Measurements from ENCODE around the gene MKRN1.
"Not testable (repeated sequence)": the region's sequence is repeated elsewhere in the genome, so short reads cannot be mapped to it uniquely, and the experiment has no call there.

Gene MKRN1

DNA sequence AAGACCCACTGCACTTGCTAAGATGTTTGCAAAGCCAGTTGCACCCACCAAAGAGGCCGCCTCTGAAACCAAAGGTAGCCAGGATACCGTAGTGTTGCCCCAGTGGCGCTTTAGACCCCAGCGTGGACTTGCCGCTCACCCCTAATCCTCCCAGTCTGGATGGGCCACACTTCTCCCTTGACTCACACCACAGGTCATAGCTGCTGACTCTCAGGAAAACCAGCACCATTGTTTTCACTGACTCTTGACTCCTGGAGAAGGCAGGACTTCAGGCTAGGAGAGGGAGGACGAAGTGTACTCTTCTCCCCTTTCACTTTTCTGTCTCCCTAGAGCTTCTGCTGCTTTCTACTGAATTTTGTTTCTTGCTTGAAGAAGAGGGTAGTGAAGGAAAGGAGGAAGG is 53.2 kb downstream of the MKRN1 start:
- no peak for DNase-seq

DNA sequence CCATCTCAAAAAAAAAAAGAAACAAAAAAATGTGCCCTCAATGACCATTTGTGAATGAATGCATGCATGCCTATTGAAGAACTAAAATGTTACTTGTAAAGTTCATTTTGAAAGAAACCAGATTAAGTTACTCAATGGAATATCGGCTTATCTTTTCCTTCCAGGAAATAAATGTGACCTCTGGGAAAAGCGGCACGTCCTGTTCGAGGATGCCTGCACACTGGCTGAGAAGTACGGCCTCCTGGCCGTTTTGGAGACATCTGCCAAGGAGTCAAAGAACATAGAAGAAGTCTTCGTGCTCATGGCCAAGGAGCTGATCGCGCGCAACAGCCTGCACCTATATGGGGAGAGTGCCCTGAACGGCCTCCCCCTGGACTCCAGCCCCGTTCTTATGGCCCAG is 53.6 kb downstream of the MKRN1 start:
- no peak for DNase-seq

DNA sequence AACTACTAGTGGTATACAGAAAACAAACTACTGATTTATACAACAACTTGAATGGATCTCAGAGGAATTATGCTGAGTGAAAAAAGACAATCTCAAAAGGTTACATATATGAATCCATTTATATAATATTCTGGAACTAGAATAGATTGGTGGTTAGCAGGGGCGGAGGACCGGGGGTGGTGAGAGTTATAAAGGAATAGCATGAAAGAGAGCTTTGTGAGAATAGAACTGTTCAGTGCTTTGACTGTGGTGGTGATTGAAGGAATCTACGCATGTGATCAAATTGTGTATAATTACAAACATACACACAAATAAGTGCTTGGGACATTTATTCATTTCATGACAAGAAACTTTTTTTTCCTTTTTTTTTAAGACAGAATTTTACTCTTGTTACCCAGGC is 55.8 kb downstream of the MKRN1 start:
- DNase-seq, result no peak

- DNase-seq, result no peak
Observed at GRCh38 chr7:140421521-140421920, 57.8 kb downstream of the MKRN1 start.

DNA sequence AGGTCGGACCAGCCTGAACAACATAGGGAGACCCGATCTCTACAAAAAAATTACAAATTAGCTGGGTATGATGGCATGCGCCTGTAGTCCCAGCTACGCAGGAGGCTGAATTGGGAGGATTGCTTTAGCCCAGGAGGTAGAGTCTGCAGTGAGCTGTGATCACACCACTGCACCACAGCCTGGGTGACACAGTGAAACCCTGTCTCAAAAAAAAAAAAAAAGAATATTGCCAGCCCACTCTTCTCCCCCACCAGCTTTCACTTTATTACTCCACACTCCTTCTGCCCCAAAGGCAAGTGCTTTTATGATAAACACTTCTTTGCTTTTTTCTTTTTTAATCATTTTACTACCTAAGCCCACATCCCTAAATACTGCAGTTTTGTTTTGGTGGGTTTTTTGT is 60.7 kb downstream of the MKRN1 start:
- DNase-seq, result no peak

DNA sequence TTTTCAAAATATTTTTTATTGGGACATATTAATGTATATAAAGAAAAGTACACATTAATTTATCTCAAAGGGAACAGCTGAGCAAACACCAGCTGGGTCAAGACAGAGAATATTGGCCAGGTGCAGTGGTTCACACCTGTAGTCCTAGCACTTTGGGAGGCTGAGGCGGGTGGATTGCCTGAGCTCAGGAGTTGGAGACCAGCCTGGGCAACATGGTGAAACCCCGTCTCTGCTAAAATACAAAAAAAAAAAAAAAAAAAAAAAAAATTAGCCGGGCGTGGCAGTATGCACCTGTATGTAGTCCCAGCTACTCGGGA is 61.2 kb downstream of the MKRN1 start:
- not testable (repeated sequence) for DNase-seq

GRCh38 chr7:140417456-140418155 is 61.7 kb downstream of the MKRN1 start:
- DNase-seq, result no peak

DNA sequence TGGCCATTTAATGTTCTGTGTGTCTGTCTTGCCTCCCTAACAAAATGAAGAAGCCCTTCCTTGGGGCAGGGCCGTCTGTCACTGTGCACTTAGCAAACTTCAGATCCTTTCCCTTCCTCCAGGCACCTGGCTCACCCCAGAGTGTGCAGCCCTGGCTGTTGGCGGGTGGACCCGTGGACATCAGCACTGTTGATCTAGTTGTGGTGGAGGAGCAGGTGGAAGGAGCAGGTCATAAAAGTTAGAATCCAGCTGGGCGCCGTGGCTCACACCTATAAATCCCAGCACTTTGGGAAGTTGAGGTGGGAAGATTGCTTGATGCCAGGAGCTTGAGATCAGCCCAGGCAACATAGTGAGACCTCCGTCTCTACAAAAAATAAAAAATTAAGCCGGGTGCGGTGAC is 62.7 kb downstream of the MKRN1 start:
- no peak for DNase-seq

DNA sequence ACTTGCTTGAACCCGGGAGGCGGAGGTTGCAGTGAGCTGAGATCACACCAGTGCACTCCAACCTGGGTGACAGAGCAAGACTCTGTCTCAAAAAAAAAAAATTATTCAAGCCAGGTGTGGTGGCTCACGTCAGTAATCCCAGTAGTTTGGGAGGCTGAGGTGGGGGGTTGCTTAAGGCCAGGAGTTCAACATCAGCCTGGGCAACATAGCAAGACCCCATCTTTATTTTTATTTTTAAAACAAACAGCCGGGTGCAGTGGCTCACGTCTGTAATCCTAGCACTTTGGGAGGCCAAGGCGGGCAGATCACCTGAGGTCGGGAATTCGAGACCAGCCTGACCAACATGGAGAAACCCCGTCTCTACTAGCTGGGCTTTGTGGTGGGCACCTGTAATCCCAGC is 63.5 kb downstream of the MKRN1 start:
- DNase-seq, result not testable (repeated sequence)

DNA sequence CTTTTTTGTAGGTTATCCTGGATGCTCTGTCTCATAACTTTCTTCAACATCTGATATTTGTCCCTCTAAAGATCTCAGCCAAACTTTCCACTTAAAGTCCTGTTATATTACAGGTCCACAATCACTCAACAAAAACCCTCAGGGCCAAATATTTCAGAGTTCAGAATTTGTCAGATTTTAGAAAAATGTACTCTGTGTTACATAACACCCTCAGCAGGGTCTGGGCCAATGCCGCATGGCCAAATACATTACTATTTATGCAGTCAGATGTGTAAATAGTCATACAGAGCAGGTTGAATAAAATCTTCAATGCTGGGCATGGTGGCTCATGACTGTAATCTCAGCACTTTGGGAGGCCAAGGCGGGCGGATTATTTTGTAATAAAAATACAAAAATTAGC is 63.9 kb downstream of the MKRN1 start:
- DNase-seq, result no peak

GRCh38 chr7:140404565-140405065 is 74.7 kb downstream of the MKRN1 start:
- no peak for DNase-seq

DNA sequence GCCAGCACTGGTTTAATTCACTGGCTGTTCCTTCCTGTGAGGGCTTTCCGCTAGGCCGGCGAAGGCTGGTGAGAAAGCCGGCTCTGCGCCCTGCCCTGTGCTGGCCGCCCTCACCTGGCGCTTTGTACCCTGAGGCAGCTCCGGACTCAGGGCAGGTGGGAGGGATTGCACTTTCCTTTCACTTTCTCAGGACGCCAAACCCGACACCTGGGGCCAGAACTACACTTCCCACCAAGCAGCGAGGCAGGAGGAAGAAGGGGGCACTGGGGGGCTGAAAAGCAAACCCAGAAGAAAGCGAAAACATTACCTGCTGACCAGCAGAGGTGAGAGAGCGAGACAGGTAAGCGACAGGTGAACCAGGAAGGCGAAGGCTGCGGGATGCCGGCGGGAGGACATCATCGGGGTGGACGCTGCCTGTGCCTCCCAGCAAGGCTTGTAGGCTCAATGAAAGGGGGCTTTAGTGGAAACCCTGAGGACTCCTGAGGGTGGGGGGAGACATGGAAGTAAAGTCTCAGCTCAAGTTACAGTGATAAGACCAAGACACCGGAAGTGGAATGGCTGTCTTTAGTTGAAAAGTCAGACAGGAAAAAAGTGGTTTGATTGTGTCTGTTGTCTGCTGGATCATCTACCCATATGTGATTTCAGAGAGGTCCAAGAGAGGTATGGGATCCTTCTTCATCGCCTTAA is 75.3 kb downstream of the MKRN1 start, which contains the start of gene RAB19:
Gene RAB19, plus strand, starts transcription at position 181 of the 687 bp plus-strand sequence. CDS start 3,589 bp downstream, outside the sequence.
- DNase-seq, result peak; percentile 39 to 68

Data from CD4-positive, alpha-beta T cell treated with Interleukin-1 beta for 1 hour (primary cell).